Middle frontal gyrus (tissue), 1 donor: Measurements from ENCODE around the gene NNAT.
"Not testable (repeated sequence)": the region's sequence is repeated elsewhere in the genome, so short reads cannot be mapped to it uniquely, and the experiment has no call there.

Source experiments
- DNase-seq: peaks from one replicate; pipeline ENCODE4 v3.0.0-alpha.2; 2015; ENCODE audit warnings: low spot score; ENCODE audit errors: extremely low spot score

The NNAT gene, protein sequence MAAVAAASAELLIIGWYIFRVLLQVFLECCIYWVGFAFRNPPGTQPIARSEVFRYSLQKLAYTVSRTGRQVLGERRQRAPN

DNA sequence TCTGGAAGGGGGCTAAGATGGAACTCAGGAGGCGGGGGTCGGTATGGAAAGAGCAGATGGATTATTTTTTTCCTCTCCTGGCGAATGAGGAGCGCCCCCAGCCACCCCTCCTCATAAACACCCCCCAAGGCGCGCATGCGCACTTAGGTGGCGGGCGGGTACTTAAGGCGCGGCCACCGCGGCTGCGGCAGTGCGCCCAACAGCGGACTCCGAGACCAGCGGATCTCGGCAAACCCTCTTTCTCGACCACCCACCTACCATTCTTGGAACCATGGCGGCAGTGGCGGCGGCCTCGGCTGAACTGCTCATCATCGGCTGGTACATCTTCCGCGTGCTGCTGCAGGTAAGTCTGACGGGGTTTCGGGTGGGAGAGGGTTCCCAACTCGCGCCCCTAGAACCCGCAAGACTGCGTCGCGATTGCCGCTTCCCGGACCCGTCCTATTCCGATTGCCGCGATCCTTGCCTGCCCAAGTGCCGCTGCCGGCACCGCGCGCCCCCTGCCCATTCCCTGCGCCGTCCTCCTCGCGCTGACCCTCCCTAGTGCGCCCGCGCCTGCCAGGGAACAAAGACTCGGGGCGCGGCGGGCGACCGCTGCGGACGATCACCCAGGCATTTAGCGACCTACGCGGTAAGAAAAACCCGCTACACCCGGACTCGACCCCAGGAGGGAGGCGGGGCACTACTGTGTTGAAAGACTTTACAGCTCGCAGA is at the start of gene NNAT:
TSS of gene NNAT (plus strand) at position 190 of the 711 bp plus-strand sequence. CDS start at position 272, 82 bp downstream.
- DNase-seq: no peak

DNA sequence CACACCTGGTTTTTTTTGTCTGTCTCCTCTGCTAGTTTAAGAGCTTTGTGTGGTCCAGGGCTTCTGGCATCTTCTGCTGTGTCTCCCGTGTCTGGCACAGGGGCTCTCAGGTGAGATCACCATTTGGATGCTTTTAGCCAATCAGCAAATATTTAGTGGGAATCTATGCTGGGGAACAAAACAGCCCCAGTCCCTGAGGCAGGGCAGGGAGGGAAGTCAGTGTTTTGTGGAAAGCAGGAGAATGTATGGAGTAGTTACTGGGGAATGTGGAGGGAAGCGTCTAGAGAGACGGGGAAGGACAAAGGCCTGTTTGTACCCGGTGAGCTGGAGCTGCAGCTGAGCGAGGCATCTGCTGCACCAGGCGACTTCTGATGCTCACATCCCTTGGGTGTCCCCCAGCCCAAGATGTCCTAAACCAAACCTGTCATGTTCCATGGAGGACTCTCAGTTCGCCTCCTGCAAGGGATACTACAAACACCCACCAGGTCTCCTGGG is 49.3 kb upstream of the NNAT start:
- DNase-seq: no peak

DNA sequence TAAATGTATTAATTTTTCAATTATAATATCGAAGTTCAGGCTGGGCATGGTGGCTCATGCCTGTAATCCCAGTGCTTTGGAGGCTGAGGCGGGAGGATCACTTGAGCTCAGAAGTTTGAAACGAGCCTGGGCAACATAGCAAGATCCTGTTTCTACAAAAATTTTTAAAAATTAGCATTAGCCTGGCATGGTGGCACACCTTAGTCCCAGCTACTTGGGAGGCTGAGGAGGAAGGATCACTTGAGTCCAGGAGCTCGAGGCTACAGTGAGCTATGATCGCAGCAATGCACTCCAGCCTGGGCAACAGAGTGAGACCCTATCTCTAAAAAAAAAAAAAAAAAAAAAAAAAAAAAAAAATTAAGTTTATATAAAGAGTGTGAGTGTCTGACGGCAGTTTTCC is 48.6 kb upstream of the NNAT start:
- not testable (repeated sequence) for DNase-seq

DNA sequence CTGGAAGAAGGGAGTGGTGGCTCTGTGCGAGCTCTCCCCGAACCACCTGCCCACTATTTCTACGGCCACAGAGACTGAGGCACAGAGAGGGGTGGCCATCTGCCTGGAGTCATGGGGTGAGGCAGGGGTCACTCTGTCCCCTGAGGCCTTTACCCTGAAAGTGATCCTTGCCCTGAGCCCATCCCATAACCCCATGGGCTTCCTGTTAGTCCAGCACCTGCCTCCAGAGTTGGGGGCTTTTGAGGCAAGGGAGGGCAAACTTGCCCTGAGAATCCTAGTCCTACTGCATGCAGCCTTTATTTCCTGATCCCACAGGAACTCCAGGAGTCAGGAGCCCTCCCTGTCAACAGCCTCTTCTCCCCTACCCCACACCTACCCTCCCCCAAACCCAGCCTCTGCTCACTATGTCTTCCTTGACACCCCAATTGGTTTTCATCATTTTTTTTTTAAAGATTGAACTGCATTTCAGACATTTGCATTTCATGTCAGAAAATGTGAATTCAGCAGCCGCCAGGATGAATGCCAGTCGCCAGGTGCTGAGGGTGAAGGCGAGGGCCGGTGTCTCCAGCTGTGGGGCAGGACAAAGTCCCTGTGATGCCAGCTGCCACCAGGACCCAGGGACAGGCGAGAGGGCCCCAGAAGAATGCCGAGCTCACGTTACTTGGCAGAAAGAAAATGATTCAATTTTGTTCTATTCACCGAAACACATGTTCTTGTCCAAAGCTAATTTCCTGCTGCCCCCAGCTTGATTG is 47.6 kb upstream of the NNAT start:
- no peak for DNase-seq

DNA sequence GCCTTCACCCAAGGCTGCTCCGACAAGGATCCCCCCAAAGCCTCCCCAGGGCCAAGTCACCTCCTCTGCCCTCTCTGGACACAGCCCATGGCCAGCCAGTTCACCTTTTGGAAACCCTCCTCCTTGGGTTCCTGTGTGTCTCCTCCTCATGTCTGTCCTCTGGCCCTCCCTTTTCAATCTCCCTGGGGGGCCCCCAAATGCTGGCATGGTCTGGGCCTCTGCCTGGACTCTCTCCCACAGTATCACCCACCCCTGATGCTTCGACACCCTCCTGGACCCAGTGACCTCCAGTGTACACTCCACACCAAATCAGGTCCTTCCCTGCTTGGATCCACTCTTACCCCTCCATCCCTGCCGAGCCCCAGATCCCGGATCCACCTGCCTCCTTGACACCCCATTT is 46.7 kb upstream of the NNAT start:
- DNase-seq: no peak

DNA sequence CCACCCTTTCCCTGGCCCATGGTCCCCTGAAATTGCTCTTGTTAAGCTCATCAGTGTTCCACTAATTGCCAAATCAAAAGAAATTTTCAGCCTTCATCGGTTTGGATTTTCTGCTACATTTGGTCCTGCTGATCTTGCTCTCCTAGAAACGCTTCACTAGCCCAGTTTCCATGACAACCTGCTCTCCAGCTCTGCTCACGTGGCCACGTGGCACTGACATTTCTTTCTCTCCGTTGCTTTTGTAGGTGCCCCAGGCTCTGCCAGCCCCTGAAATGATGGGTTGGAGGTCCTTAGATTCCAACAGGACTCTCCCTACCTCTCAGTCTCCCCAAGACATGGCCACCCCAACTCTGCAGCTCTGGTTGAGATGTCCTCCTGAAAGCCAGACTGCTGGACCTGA is 45.8 kb upstream of the NNAT start:
- no peak for DNase-seq

DNA sequence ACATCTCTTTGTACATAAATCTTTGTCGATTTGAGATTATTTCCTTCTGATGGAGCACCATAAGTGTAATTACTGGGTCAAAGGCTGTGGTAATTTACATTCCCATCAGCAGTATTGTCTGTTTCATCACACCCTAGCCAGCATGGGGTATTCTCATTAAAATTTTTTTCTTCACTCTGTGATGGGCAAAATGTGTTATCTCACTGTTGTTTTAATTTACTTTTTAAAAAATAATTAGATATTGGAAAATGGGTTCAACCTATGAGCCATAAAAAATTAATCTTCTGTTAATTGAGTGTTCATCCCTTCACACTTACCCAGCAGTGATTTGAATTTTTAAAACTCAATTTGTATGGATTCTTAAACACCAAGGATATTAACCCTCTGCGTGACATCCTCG is 44.0 kb upstream of the NNAT start:
- DNase-seq: no peak

DNA sequence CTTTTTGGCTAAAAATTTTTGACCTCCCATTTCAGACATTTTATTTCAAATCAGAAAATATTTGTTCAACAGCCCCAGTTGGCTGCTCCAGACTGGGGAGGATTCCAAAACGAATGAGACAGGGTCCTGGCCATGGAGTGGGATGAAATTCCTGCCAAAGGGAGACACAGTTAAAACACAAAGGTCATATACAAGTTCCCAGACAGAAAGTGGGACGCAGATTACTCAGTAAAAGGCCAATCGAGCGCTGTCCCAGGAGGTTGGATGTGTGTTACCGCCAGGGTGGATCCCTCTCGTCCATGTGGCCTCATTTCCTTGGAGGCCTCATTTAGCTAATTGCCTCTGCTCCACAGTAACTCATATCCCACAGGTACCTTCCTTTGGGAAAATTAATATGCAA is 41.8 kb upstream of the NNAT start:
- no peak for DNase-seq

DNA sequence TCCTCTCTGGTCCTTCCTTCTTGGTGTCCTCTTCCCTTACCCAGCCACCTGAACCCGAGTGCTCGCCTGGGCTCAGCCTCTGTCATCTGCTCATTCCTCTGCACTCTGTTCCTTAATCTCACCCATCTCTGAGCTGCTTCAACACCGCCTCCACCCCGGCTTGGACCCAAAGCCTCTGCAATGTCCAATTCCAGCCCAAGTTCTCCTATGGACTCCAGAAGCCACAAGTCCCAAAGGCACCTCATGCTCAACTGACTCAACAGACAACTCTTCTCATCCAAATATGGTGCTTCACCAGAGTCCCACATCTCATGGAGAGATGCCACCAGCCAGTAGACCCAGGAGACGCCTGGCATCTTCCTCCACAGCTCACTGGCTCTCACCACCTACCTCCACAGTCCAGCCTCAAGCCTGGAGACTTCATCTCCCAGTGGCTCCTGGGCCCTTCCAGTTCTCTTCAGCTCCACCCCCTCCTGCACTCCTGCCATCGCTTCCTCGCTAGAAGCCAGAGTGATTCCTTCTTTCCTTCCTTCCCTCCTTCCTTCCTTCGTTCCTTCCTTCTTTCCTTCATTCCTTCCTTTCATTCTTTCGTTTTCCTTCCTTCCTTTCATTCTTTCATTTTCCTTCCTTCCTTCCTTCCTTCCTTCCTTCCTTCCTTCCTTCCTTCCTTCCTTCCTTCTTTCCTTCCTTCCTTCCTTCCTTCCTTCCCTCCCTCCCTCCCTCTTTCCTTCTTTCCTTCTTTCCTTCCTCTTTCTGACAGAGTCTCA is 40.9 kb upstream of the NNAT start:
- no peak for DNase-seq

DNA sequence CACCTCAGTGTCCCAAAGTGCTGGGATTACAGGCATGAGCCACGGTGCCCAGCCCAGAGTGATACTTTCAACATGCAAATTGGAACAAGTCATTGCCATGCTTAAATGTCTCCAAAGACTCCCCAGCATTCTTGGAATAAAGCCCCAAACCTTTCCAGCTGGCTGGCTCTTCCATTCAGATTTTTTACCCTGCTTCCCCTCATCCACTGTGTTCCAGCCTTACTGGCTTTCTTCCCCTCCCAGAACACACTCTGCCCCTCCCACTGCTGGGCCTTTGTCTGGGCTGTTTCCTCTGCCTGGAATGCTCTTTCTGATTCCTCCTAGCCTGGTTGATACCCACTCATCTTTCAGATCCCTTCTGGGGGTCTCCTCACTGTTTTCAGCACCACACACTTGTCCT is 40.1 kb upstream of the NNAT start:
- no peak for DNase-seq

DNA sequence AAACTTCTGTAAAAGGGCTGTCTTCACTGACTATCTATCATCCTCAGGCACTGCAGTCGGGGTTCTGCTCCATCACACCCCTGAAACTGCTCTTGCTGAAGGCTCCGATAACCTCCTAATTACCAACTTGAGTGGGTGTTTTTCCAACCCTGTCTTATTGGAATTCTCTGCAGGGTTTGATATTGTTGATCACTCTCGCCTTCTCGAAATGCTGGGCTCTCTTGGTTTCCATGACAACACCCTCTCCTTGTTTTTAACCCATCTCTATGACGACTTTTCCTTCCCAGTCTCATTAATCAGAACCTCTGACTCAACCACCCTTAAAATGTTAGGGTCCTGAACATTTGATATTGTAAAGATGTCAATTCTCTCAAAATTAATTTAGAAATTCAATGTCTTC is 39.4 kb upstream of the NNAT start:
- no peak for DNase-seq

DNA sequence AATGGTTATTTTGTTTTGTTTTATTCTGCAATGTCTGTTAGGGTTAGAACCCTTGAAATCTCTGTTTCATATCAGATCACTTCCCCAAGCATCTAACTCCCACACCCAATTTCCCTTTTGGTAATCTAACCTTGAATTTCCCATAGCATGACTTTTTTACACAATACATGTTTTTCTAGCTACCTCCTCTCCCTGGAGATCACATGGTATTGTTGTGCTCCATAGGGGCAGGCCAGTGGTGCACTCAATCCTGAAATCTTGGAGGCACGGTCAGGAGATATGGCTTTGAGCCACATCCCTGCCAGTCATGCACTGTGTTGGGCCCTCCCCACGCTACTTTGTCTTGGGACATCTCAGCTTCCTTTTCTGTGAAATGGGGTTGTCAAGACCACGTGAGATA is 36.7 kb upstream of the NNAT start:
- no peak for DNase-seq

DNA sequence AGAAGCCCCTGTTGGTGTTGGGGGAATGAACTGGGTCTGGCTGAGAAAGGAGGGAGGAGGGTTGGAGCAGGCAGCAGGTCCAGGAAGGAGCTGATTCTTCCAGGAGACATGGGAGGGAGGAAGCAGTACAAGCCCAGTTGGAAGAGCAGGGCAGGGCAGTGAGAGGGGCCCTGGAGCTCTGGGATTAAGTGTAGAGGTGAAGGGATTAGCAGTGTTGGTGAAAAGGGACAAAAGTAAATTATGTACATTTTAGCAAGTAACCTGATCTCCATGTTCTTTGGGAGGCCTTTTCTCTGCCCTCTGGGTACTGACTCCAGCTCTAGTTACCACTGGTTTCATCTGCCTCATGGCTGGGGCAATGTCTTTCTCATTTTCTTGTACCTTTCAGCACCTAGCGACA is 34.8 kb upstream of the NNAT start:
- DNase-seq: not testable (repeated sequence)

DNA sequence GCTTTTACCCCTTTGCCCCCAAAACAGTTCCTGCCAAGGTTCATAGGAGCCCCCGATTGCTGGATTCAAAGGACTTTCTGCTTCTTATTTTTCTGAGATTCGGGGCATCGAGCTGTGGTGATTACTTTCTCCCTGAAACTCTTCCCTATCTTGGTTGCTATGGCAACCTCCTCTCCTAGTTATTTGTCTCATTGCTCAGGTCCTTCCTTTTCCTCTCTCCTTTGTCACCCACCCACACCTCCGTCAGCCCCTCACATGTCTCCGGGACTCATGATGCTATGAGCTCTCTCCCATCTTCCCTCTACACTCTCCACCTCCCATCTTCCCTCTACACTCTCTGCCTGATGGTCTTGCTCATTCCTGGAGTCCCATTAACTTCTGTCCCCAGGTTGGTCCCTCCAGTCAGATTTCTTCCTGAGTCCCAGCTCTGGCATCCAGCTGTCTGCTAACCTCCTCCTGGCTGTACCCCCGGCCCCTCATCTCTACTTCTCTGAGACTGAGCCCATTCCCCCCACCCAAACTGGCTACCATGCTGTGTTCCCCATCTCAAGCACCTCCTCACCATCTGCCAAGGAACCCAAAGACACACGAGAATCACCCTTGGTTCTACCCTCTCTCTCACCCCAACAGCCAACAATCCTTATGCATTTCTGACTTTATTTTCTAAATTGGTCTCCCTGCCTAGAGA is 30.2 kb upstream of the NNAT start:
- peak; percentile 20 for DNase-seq

DNA sequence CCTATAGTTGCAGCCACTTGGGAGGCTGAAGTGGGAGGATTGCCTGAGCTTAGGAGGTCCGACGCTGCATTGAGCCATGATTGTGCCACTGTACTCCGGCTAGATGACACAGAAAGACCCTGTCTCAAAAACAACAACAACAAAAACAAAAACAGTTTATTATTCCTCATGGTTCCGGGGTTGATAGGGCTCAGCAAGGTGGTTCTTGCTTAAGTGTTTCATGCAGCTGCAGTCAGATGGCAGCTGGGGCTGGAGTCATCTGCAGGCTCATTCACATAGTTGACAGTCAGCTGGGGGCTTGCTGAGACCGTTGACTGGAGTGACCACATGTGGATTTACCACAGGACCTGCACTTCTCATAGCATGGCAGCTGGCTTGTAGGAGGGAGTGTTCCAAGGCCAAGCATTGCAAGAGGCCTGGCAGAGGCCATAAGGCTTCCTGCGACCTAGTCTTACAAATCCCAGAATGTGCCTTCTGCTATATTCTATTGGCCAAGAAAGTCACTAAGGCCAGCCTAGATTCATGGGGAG is 28.9 kb upstream of the NNAT start:
- DNase-seq: no peak

DNA sequence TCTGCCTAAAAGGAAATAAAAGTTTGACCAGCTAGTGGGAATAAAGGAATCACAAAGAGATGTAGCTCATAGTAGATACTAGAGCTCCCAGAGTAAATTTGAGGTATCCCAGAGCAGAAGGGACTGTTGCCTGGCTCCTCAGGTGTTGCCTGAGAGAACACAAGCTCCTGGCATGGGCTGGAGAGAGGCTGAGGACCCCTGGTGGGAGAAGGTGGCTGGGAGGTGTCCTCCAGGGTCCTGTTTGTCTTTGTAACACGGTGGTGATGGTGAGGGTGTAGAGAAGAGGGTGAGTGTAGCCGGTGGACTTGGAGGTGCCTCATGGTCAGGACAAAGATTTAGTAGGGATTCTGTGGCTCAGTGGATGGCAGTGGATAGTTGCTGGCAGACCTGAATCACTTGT is 28.1 kb upstream of the NNAT start:
- DNase-seq: no peak

DNA sequence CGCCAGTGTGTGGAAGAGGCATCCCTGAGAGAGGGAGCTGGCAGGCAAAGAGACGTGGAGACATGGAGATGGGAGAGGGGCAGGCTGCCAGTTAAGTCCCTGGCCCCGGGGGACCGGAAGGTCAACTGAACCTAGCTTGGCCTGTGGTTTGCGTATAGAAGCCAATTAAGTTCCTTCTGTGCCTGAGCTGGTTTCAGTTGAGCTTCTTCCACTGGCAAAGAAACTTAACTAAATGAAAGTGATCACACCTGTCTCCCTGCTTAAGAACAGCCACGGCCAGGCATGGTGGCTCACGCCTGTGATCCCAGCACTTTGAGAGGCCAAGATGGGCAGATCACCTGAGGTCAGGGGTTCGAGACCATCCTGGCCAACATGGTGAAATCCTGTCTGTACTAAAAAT is 26.7 kb upstream of the NNAT start:
- no peak for DNase-seq

DNA sequence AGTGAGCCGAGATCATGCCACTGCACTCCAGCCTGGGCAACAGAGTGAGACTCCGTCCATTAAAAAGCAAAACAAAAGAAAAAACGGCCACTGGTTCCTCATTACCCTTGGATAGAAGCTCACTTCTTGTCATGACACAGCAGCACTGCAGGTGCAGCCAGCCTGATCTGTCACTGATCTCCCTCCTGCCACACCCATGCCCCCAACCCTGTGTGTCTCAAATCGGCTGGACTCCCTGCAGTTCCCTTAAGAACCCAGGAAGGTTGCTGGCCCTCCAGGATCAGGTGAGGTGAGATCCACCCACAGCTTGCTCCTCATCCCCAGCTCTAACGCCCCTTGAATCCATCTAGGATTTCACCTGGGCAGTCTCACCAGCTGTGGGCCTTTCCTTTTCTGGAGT is 26.3 kb upstream of the NNAT start:
- DNase-seq: no peak

DNA sequence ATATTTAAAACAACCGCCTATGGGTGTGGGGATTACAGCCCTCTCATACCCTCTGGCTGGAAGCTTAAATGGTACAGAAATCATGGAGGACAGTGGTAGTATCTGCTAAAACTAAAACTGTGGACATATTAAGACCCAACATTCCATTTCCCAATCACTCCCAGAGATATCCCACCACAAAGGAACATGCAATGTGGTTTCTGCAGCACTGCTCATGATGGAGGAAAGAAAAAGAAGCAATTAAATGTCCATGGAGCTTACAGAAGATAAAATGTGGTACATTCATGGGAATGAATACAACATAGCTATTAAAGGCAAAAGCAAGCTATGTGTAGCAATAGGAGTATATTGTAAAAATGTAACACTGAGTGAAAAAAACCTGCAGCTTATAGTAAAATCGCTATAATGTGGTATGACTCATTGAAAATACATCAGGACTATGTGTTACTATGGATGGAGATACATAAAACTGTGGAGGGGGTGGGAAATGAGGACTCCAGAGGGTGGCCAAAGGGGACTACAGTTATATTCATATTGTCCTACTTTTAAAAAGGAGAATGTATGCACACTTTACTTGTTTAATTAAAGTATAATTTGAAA is 22.9 kb upstream of the NNAT start:
- DNase-seq: no peak

DNA sequence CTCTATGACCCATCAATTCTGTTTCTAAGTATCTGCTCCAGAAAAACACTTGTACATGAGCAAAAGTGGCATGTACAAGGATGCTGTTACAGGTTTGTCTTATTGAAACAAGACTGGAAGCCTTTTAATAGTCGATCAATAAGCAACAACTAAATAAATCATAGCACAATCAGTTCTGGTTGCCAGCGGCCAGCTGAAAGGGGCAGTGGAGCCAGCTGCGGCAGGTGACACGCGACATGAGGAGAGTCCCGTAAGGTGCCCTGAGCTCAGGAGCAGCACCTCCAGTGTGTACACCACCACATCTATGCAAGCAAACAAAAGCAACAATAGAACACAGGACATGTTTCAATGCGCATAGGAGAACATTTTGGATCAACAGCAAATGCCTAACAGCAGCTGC is 20.7 kb upstream of the NNAT start:
- DNase-seq: no peak

DNA sequence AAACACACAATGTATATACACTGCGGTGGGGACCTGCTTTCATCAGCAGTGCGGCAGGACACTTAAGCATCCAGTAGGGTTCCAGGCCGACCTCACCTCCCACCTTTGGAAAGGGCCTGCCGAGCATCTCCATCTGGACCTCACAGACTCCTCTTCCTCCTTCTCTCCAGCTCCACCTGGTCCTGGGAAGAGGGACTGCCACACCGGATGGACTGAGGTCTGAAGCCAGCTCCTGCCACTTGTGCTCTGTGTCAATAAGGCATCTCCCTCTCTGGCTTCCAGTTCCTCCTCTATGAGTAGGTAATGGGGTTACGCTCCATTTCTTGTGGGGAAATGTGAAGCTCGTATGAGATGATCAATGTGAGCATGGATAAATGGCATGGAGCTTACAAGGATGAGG is 19.1 kb upstream of the NNAT start:
- no peak for DNase-seq
